Naive B cell (primary cell): ENCODE measurements around the gene TLCD3A. TPM values are rescaled to one million over a fixed set of nuclear protein-coding genes. Genes with fewer than 3 reads are reported as not detected.
"Not testable (repeated sequence)": the region's sequence is repeated elsewhere in the genome, so short reads cannot be mapped to it uniquely, and the experiment has no call there.

ENCODE experiments used
- ATAC-seq, 2 donors: fragments of 150-1000 bp; cut with Tn5 transposase; 2 replicates each; pipeline ENCODE4 v1.10.0; 2021; ENCODE audit warnings: low read depth in 2 of 2, mild to moderate bottlenecking in 2 of 2, moderate library complexity in 2 of 2
- DNase-seq: peaks from one replicate; pipeline ENCODE4 v3.0.0; 2022
- H3K27ac Mint-ChIP-seq, 6 donors: one replicate each; pipeline ENCODE4 v1.8.0; 2020 to 2022; ENCODE audit warnings: mild to moderate bottlenecking in 6 of 6, mixed read lengths in 6 of 6, moderate library complexity in 5 of 6, inconsistent platforms in 2 of 6
- H3K27me3 Mint-ChIP-seq, 3 donors: one replicate each; pipeline ENCODE4 v1.8.0; 2021 to 2022; ENCODE audit warnings: mixed read lengths in 3 of 3, mild to moderate bottlenecking in 1 of 3
- H3K36me3 Mint-ChIP-seq, 2 donors: one replicate each; pipeline ENCODE4 v1.8.0; 2020 to 2022; ENCODE audit warnings: mixed read lengths in 2 of 2, inconsistent platforms in 1 of 2, mild to moderate bottlenecking in 1 of 2
- H3K4me1 Mint-ChIP-seq, 3 donors: one replicate each; pipeline ENCODE4 v1.8.0; 2020 to 2022; ENCODE audit warnings: mixed read lengths in 3 of 3, inconsistent platforms in 1 of 3, mild to moderate bottlenecking in 1 of 3, moderate library complexity in 1 of 3
- H3K4me3 Mint-ChIP-seq, 8 donors: one replicate each; pipeline ENCODE4 v1.8.0; 2020 to 2022; ENCODE audit warnings: mild to moderate bottlenecking in 8 of 8, mixed read lengths in 8 of 8, moderate library complexity in 8 of 8, inconsistent platforms in 2 of 8
- H3K9me3 Mint-ChIP-seq, 7 donors: one replicate each; pipeline ENCODE4 v1.8.0; 2020 to 2022; ENCODE audit warnings: mixed read lengths in 7 of 7, mild to moderate bottlenecking in 5 of 7, inconsistent platforms in 2 of 7, moderate library complexity in 1 of 7
- polyA plus RNA-seq, 6 donors: library from polyadenylated mRNA; unstranded; fragments of 300-500 nt; fragmentation: Illumina TruSeq; gene quantifications; one replicate each; pipeline ENCODE4 v1.2.3, GENCODE V29; 2021; ENCODE audit warnings: low read depth in 6 of 6

Gene TLCD3A
- polyA plus RNA-seq, 6 donors from 2014 or later = 0.10 to 0.64 (median 0.38) TPM; not detected in 2

DNA sequence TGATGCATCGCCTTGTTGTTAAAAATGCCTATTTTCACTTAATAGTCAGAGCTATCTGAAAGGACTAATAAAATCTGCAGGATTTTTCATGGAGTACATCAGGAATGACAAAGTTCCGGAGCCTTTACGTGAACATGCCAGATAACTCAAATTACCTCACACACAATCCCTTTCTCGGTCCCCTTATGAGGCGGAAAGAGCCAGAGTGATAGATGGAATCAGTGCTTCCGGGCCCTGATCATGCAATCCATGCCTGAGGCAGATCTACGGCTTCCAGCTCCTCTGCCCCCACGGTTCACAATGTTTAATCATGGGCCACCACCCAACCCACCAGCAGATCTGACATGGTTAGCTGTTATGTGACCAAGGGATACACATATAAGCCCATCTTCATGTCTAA lies 34.7 kb upstream of the TLCD3A start:
- H3K27ac Mint-ChIP-seq = peak overlapping the region in 1 of 6 donors; percentile 28
- H3K4me3 Mint-ChIP-seq = no peak overlapping the region
- no peaks in the 10 kb centered on the region for H3K27me3 Mint-ChIP-seq
- DNase-seq = no peak
- H3K4me1 Mint-ChIP-seq = peaks cover 0 to 2% (median 0%) of the 10 kb centered on the region in 3 donors
- ATAC-seq = no peak
- H3K36me3 Mint-ChIP-seq = peaks cover 17 to 19% of the 10 kb centered on the region in 2 donors
- no peaks in the 10 kb centered on the region for H3K9me3 Mint-ChIP-seq

DNA sequence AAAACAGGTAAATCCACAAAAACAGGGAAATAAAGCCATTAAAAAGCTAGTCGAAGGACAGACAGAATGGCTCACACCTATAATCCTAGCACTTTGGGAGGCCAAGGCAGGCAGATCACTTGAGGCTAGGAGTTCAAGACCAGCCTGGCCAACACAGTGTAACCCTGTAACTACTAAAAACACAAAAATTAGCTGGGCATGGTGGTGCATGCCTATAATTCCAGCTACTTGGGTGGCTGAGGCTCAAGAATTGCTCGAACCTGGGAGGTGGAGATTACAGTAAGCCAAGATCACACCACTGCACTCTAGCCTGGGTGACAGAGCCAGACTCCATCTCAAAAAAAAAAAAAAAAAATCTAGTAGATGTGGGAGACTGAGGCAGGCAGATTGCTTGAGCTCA lies 34.3 kb upstream of the TLCD3A start:
- H3K27me3 Mint-ChIP-seq, H3K9me3 Mint-ChIP-seq, ATAC-seq, DNase-seq, H3K4me1 Mint-ChIP-seq, H3K4me3 Mint-ChIP-seq, H3K27ac Mint-ChIP-seq: not testable (repeated sequence)
- H3K36me3 Mint-ChIP-seq = peaks cover 17 to 19% of the 10 kb centered on the region in 2 donors

DNA sequence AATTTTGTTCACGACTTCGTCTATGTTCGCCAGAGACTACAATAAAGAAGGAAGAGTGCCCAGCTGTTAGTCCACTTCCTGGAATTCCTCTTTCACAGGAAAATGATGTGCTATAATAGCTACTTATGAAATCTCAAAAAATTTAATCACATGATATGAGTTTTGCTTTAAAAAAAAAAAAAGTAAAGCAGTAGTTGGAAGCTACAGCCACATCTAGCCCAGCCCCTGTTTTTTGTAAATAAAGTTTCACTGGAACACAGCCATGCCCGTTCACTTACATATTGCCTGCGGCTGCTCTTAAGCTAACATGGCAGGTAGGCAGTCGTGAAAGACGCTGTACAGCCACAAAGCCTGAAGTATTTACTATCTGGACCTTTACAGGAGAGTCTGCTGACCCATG lies 33.1 kb upstream of the TLCD3A start:
- Mint-ChIP-seq H3K27me3 (no peaks in the 10 kb centered on the region), H3K9me3 (no peaks in the 10 kb centered on the region), H3K4me3 (no peak overlapping the region), H3K4me1 (peaks cover 0 to 2% (median 0%) of the 10 kb centered on the region in 3 donors), H3K36me3 (peaks cover 16 to 17% of the 10 kb centered on the region in 2 donors), H3K27ac (no peak overlapping the region)
- ATAC-seq = no peak
- no peak for DNase-seq

DNA sequence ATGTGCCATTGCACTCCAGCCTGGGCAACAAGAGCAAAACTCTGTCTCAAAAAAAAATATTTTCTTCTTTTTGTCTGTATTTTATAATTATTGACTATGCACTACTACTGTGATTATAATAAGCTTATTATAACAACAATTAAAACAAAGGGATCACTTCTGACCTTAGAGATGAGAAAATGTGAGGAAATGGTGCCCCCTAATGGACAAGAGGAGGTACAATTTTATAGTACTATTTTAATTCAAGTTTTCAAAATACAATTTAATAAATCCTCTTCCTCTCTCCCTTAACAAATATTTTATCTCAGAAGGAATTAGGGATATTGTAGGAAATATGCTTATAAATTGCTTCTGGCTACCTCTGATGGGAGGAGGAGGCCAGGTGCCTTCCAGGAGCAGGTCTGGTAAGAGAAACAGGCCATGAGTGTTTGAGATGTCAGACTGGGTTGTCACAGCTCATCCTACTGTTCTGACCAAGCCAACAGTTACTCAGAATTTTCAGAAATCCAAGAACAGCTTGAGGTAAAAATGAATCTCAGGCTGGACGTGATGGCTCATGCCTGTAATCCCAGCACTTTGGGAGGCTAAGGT lies 31.8 kb upstream of the TLCD3A start:
- Mint-ChIP-seq H3K36me3 (peaks cover 9 to 17% of the 10 kb centered on the region in 2 donors), H3K4me3 (no peak overlapping the region), H3K27me3 (no peaks in the 10 kb centered on the region), H3K4me1 (peaks cover 0 to 2% (median 0%) of the 10 kb centered on the region in 3 donors), H3K27ac (peak overlapping the region in 1 of 6 donors; percentile 88), H3K9me3 (no peaks in the 10 kb centered on the region)
- ATAC-seq = peak; percentile 32 to 48
- DNase-seq = peak; percentile 31

DNA sequence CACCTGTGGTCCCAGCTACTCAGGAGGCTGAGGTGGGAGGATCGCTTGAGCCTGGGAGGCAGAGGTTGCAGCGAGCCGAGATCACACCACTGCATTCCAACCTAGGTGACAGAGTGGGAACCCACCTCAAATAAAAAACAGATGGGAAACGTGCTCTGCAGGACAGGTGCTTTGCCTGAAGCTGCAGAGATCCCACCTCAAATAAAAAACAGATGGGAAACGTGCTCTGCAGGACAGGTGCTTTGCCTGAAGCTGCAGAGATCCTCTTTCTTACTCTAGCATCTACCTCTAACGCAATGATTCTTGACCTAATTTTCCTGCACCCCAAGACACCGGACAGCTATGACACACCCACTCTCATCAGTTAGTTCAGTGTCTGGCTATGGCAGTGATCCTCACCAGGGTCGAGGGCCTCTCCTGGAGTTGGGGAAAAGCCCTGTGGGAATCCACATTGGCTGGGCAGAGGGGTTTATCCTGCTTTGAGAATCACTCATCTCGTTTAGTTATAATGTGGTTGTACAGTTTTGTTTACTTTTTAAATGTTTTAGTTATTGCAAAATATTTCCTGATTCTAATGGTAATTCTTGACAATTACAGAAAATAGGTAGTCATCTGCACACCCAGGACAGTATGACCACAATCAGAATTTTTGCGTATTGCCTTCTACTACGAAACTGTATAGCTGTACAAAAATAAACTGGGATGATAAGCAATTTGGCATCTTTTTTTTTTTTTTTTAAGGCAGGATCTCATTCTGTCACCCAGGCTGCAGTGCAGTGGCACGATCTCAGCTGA lies 29.1 kb upstream of the TLCD3A start:
- DNase-seq (no peak), ATAC-seq (no peak)
- Mint-ChIP-seq H3K4me3 (no peak overlapping the region), H3K27me3 (no peaks in the 10 kb centered on the region), H3K36me3 (peaks cover 0 to 9% of the 10 kb centered on the region in 2 donors), H3K4me1 (peaks cover 2 to 5% (median 4%) of the 10 kb centered on the region in 3 donors), H3K27ac (peak overlapping the region in 1 of 6 donors; percentile 27), H3K9me3 (no peaks in the 10 kb centered on the region)

DNA sequence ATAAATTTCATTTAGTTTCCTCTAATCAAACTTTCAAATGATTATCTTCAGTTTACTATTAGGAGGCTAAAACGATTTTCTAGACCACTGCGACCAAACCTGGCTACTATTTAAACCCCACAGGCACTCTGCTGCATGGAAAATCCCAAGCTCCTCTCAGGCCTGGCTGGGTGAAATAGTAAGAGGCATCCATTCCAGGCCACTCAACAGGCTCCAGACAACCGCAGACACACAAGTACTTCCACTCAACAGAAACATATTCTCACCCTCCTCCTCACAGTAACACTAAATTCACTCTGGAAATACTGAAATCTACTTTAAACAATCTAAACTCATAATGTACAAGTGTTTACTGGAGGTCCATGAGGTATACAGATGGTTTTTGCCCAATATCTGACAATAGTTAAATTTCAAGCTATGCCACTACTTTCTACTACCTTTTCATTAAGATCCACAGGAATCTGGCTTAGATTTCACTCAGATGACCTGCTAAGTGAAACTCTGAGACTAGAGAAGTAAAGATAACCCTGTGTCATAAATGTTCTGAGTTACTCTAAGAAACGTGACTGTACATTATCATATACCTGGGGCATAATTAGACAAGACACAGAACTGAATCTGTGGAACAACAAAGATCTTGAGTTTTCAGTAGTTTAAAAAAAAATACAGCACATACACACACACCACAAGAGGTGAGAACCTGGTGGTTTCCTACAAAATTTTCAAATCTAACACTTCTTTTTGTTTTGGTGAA lies 28.1 kb upstream of the TLCD3A start:
- H3K27ac Mint-ChIP-seq = peak overlapping the region in 1 of 6 donors; percentile 26
- H3K27me3 Mint-ChIP-seq = no peaks in the 10 kb centered on the region
- DNase-seq (no peak), ATAC-seq (no peak)
- no peak overlapping the region for H3K4me3 Mint-ChIP-seq
- peaks cover 5 to 13% of the 10 kb centered on the region in 2 donors for H3K36me3 Mint-ChIP-seq
- H3K9me3 Mint-ChIP-seq = no peaks in the 10 kb centered on the region
- peaks cover 2 to 6% (median 6%) of the 10 kb centered on the region in 3 donors for H3K4me1 Mint-ChIP-seq

DNA sequence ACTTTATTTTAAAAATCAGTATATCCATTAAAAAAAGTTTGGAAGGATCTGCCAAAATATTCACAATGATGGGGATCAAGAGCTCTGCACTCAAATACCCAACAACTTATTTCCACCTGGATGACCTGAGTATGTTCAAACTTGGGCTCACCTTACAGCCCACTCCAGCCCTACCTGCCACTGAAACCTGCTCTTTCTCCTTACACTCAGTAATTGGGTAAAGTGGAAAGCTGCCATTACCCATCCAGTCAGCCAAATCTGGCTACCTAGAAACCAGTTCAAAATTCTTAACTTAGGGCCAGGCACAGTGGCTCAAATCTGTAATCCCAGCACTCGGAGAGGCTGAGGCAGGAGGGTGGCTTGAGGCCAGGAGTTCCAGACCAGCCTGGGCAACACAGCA lies 27.4 kb upstream of the TLCD3A start:
- DNase-seq (no peak), ATAC-seq (no peak)
- Mint-ChIP-seq H3K27me3 (no peaks in the 10 kb centered on the region), H3K4me3 (no peak overlapping the region), H3K9me3 (no peaks in the 10 kb centered on the region), H3K4me1 (peaks cover 2 to 11% (median 11%) of the 10 kb centered on the region in 3 donors), H3K36me3 (peaks cover 10 to 13% of the 10 kb centered on the region in 2 donors), H3K27ac (no peak overlapping the region)

DNA sequence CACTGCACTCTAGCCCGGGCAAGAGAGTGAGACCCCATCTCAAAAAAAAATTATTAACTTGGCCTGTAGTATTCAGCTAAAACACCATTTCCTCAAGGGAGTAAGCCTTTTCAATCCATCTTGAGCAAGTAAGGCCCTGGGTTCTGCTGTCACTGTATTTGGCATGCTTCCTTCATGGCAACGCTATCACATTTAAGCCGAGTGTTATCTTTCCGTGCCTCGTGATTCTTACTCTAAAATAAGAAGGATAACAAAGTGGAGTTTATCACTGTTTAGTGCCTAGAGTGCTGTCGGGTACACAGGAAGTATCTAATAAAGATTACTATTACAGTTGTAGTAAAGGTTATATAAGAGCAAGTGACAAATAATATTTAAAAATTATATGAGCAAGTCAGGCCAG lies 26.5 kb upstream of the TLCD3A start:
- Mint-ChIP-seq H3K4me1 (peaks cover 0 to 11% (median 11%) of the 10 kb centered on the region in 3 donors), H3K27me3 (no peaks in the 10 kb centered on the region), H3K4me3 (no peak overlapping the region), H3K36me3 (peaks cover 10 to 13% of the 10 kb centered on the region in 2 donors), H3K9me3 (no peaks in the 10 kb centered on the region), H3K27ac (no peak overlapping the region)
- ATAC-seq = no peak
- DNase-seq = no peak

DNA sequence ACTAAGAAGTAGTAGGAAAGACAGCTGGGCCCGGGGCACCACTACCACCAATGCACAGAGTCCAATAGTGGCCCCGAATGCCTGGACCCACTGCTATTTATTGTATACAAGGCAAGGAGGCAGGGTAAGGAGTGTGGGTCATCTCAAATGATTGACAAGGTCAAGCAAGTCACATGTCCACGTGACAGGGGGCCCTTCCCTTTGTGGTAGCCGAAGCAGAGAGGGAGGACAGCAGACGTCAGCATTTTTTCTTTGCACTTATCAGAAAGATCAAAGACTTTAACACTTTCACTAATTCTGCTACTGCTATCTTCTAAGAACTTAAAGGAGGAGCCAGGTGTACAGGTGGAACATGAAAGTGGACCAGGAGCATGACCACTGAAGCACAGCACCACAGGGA lies 24.3 kb upstream of the TLCD3A start:
- Mint-ChIP-seq H3K27ac (no peak overlapping the region), H3K36me3 (peaks cover 10 to 13% of the 10 kb centered on the region in 2 donors), H3K9me3 (no peaks in the 10 kb centered on the region), H3K4me3 (no peak overlapping the region), H3K4me1 (peaks cover 11 to 19% (median 16%) of the 10 kb centered on the region in 3 donors), H3K27me3 (no peaks in the 10 kb centered on the region)
- no peak for ATAC-seq
- DNase-seq = no peak

DNA sequence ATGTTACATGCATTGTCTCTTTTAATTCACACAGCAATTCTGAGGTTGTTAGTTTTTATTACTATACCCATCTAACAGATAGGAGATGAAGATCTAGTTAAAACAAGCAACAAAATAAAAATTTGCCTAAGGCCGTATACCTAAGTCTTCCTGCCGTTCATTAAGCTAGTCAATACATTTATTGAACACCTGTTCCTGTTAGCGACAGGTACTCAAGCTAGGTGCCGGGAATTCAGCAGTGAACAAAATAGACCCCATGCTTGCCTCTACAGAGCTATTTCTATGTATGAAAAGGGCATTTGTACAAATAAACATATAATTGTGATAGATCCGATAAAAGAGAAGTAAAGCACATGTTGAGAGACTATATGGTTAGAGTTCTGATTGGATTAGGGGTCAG lies 14.3 kb upstream of the TLCD3A start:
- DNase-seq = no peak
- H3K4me3 Mint-ChIP-seq = peak overlapping the region in 1 of 8 donors; percentile 62
- no peaks in the 10 kb centered on the region for H3K9me3 Mint-ChIP-seq
- H3K36me3 Mint-ChIP-seq = no peaks in the 10 kb centered on the region
- ATAC-seq = no peak
- H3K27me3 Mint-ChIP-seq = no peaks in the 10 kb centered on the region
- no peak overlapping the region for H3K27ac Mint-ChIP-seq
- peaks cover 10 to 17% (median 11%) of the 10 kb centered on the region in 3 donors for H3K4me1 Mint-ChIP-seq

DNA sequence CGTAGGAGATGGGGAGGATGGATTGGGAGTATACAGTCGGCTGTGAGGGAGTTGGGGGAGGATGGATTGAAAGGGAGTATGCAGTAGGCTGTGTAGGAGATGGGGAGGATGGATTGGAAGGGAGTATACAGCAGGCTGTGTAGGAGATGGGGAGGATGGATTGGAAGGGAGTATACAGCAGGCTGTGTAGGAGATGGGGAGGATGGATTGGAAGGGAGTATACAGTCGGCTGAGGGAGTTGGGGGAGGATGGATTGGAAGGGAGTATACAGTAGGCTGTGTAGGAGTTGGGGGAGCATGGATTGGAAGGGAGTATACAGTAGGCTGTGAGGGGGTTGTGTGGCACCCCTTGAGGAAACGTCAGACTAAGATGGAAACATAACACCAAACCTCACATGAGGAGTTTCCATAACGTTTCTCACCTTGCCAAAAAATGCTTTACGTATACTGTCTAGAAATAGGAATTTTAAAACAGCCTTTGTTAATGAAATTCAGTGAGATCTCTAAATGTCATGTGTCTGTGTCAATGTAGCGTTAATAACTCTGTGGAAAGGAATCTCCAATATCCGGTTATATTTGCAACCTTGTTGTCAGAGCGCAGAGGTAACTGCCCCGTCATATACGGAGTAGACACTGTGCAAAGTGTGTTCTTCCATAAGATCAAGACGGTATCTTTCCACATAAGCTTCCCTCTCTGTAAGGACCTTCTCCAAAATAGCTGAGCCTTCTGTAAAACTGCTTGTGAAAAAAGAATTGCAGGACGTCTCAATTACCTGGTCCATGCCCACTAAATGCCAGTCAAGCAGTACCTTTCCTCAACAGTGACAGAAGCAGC lies 11.5 kb upstream of the TLCD3A start:
- Mint-ChIP-seq H3K27ac (peak overlapping the region in 1 of 6 donors; percentile 33), H3K27me3 (peaks cover 0 to 4% (median 0%) of the 10 kb centered on the region in 3 donors), H3K9me3 (no peaks in the 10 kb centered on the region), H3K36me3 (no peaks in the 10 kb centered on the region), H3K4me1 (peaks cover 0 to 3% (median 0%) of the 10 kb centered on the region in 3 donors), H3K4me3 (no peak overlapping the region)
- DNase-seq (no peak), ATAC-seq (no peak)

DNA sequence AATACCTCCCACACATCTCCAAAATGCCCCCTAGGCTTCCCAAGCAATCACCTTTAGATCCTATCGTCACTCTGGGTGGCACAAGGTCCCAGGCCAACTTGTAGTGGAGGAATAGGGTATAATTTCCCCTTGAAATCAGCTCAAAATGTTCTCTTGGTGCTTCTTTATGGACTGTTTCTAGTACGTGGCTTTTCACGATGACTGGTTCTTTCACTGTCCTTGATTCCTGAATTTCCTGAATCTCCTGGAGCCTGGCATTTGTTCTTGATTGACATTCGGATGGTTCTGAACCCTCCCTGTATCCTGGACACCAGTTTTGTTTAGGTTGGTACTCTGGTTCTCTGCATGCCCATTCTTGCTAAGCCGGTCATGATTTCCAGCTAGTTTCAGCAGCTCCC lies 10.9 kb upstream of the TLCD3A start:
- Mint-ChIP-seq H3K27me3 (peaks cover 0 to 8% (median under 1%) of the 10 kb centered on the region in 3 donors), H3K27ac (peak overlapping the region in 2 of 6 donors; percentile 16 to 33), H3K4me1 (peaks cover 0 to 3% (median 0%) of the 10 kb centered on the region in 3 donors), H3K36me3 (no peaks in the 10 kb centered on the region), H3K9me3 (no peaks in the 10 kb centered on the region), H3K4me3 (no peak overlapping the region)
- DNase-seq = no peak
- ATAC-seq = no peak

DNA sequence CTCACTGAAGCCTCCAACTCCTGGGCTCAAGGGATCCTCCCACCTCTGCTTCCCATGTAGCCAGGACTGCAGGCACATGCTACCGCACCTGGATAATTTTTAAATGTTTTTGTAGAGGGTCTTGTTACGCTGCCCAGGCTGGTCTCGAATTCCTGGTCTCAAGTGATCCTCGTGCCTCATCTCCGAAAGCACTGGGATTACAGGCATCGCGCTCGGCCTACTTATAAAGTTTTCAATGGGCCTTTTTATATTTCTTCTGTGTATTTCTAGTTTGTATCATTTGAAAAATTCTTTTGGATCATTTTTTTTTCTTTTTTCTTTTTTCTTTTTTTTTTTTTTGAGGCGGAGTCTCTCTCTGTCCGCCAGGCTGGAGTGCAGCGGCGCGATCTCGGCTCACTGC lies 7.3 kb upstream of the TLCD3A start:
- peaks cover 8 to 15% (median 10%) of the 10 kb centered on the region in 3 donors for H3K27me3 Mint-ChIP-seq
- no peaks in the 10 kb centered on the region for H3K4me1 Mint-ChIP-seq
- DNase-seq (no peak), ATAC-seq (no peak)
- no peaks in the 10 kb centered on the region for H3K9me3 Mint-ChIP-seq
- H3K27ac Mint-ChIP-seq = no peak overlapping the region
- no peaks in the 10 kb centered on the region for H3K36me3 Mint-ChIP-seq
- H3K4me3 Mint-ChIP-seq = no peak overlapping the region
